OCI-LY1 (cell line): ENCODE results near the gene TTYH1.
A peak's percentile ranks its signal among the peaks of the same experiment; 100 is the strongest.
"Not testable (repeated sequence)": the region's sequence is repeated elsewhere in the genome, so short reads cannot be mapped to it uniquely, and the experiment has no call there.

Source experiments
- H2AFZ ChIP-seq: fragments of 200-600 bp; sonication (generic), shearing (Covaris generic); 2 replicates; pipeline ENCODE4 v1.6.0; 2014; ENCODE audit warnings: antibody characterized with exemption, mild to moderate bottlenecking, low read length
- H3F3A ChIP-seq: fragments of 200-600 bp; sonication (generic), shearing (Covaris generic); 2 replicates; pipeline ENCODE4 v1.6.0; 2014; ENCODE audit warnings: mild to moderate bottlenecking, antibody characterized with exemption, low read length, moderate library complexity; ENCODE audit not compliant: insufficient read depth
- H3K27ac ChIP-seq: fragments of 200-600 bp; sonication (generic); 2 replicates; pipeline ENCODE4 v1.5.1; 2014; ENCODE audit warnings: low read length, mixed run types, mild to moderate bottlenecking, low read depth; ENCODE audit not compliant: poor library complexity, severe bottlenecking
- H3K27me3 ChIP-seq: fragments of 200-600 bp; sonication (generic); 2 replicates; pipeline ENCODE4 v1.6.0; 2014; ENCODE audit warnings: antibody characterized with exemption, mild to moderate bottlenecking, low read length, moderate library complexity; ENCODE audit not compliant: insufficient read depth
- H3K36me3 ChIP-seq: fragments of 200-600 bp; sonication (generic); 2 replicates; pipeline ENCODE4 v1.6.1; 2014; ENCODE audit warnings: mild to moderate bottlenecking, antibody characterized with exemption, low read length, moderate library complexity, mixed read lengths; ENCODE audit not compliant: insufficient read depth
- H3K4me1 ChIP-seq: fragments of 200-600 bp; sonication (generic); 2 replicates; pipeline ENCODE4 v1.5.1; 2014; ENCODE audit warnings: mild to moderate bottlenecking, low read length, moderate library complexity; ENCODE audit not compliant: insufficient read depth, severe bottlenecking
- H3K4me2 ChIP-seq: fragments of 200-600 bp; sonication (generic), shearing (Covaris generic); 2 replicates; pipeline ENCODE4 v1.6.1; 2014; ENCODE audit warnings: low read length
- H3K4me3 ChIP-seq: fragments of 200-600 bp; sonication (generic); 2 replicates; pipeline ENCODE4 v1.5.1; 2014; ENCODE audit warnings: low read length, low read depth, mild to moderate bottlenecking, mixed read lengths; ENCODE audit not compliant: poor library complexity, severe bottlenecking
- H3K79me2 ChIP-seq: fragments of 200-600 bp; shearing (Covaris generic); 2 replicates; pipeline ENCODE4 v1.6.1; 2016; ENCODE audit warnings: mixed run types, low read length, mixed read lengths; ENCODE audit not compliant: insufficient read depth
- H3K9ac ChIP-seq: fragments of 200-600 bp; sonication (generic), shearing (Covaris generic); 2 replicates; pipeline ENCODE4 v1.6.1; 2014; ENCODE audit warnings: mild to moderate bottlenecking, low read length, mixed read lengths
- H3K9me2 ChIP-seq: fragments of 200-600 bp; sonication (generic), shearing (Covaris generic); 2 replicates; pipeline ENCODE4 v1.6.1; 2014; ENCODE audit warnings: low read depth, mild to moderate bottlenecking, low read length, mixed read lengths
- H3K9me3 ChIP-seq: fragments of 200-600 bp; shearing (Covaris generic); 2 replicates; pipeline ENCODE4 v1.6.1; 2014; ENCODE audit warnings: low read length, mixed read lengths
- H4K20me1 ChIP-seq: fragments of 200-600 bp; sonication (generic), shearing (Covaris generic); 2 replicates; pipeline ENCODE4 v1.6.0; 2016; ENCODE audit warnings: mild to moderate bottlenecking, low read length; ENCODE audit not compliant: insufficient read depth
- CTCF ChIP-seq: fragments of 200-600 bp; sonication (generic), shearing (Covaris generic); IDR thresholded peaks from 2 replicates; pipeline ENCODE4 v1.5.1; 2017; ENCODE audit warnings: mild to moderate bottlenecking, antibody characterized with exemption, low read length, moderate library complexity, mixed read lengths
- EZH2 ChIP-seq: fragments of 200-600 bp; sonication (generic), shearing (Covaris generic); IDR thresholded peaks from 2 replicates; pipeline ENCODE4 v1.8.0; 2017; ENCODE audit warnings: borderline replicate concordance, mixed run types, mild to moderate bottlenecking, antibody characterized with exemption, low read length, moderate library complexity, mixed read lengths

The TTYH1 gene

GRCh38 chr19:54369082-54369687 is 46.1 kb upstream of the TTYH1 start:
- peaks cover 33% of the 10 kb centered on the region for H3K4me1 ChIP-seq
- no peak overlapping the region; the same call in 1 of the 2 replicates for H3K9ac ChIP-seq
- no peaks in the 10 kb centered on the region for H3K36me3 ChIP-seq
- H3K79me2 ChIP-seq: no peaks in the 10 kb centered on the region
- H3K27ac ChIP-seq: no peak overlapping the region
- H2AFZ ChIP-seq: no peak overlapping the region
- no peaks in the 10 kb centered on the region for H3F3A ChIP-seq
- H3K27me3 ChIP-seq: peaks cover 4% of the 10 kb centered on the region; the same call in 1 of the 2 replicates
- H3K4me3 ChIP-seq: peak overlapping the region; percentile 43
- H4K20me1 ChIP-seq: no peaks in the 10 kb centered on the region
- no peak for TF ChIP-seq EZH2
- TF ChIP-seq CTCF: no peak
- no peaks in the 10 kb centered on the region for H3K9me3 ChIP-seq
- H3K4me2 ChIP-seq: peak overlapping the region; percentile 46; the same call in 1 of the 2 replicates
- no peaks in the 10 kb centered on the region for H3K9me2 ChIP-seq

- H3K36me3 ChIP-seq, H3K9ac ChIP-seq, H3K79me2 ChIP-seq, H3F3A ChIP-seq, H3K27me3 ChIP-seq, H3K9me3 ChIP-seq, H3K9me2 ChIP-seq, H2AFZ ChIP-seq, H3K27ac ChIP-seq, H4K20me1 ChIP-seq: not testable (repeated sequence)
- Histone ChIP-seq H3K4me2 (peak overlapping the region; percentile 46; the same call in 1 of the 2 replicates), H3K4me3 (peak overlapping the region; percentile 43), H3K4me1 (peaks cover 26% of the 10 kb centered on the region)
Observed at GRCh38 chr19:54369688-54370433, 45.4 kb upstream of the TTYH1 start.

GRCh38 chr19:54370434-54370796 is 44.8 kb upstream of the TTYH1 start:
- H3K4me3 ChIP-seq, H3K36me3 ChIP-seq, H3K9me2 ChIP-seq, H2AFZ ChIP-seq, H3K4me2 ChIP-seq, H3K27ac ChIP-seq, H3K27me3 ChIP-seq, H3K79me2 ChIP-seq, H3F3A ChIP-seq, H3K9ac ChIP-seq, H3K9me3 ChIP-seq, H4K20me1 ChIP-seq: not testable (repeated sequence)
- peaks cover 24% of the 10 kb centered on the region for H3K4me1 ChIP-seq

GRCh38 chr19:54371453-54371852 is 43.8 kb upstream of the TTYH1 start:
- not testable (repeated sequence) for H3K9me2 ChIP-seq, H3K9me3 ChIP-seq, H3K9ac ChIP-seq, H3K4me3 ChIP-seq, H3K27me3 ChIP-seq, H3K79me2 ChIP-seq, H4K20me1 ChIP-seq, H3K4me2 ChIP-seq, H3K27ac ChIP-seq, H3F3A ChIP-seq, H3K36me3 ChIP-seq, H2AFZ ChIP-seq
- peaks cover 28% of the 10 kb centered on the region for H3K4me1 ChIP-seq
